COLO829 (cell line): ENCODE data around the gene SHANK3.
"Not testable (repeated sequence)": the region's sequence is repeated elsewhere in the genome, so short reads cannot be mapped to it uniquely, and the experiment has no call there.

Source experiments
- DNase-seq: peaks from one replicate; pipeline ENCODE4 v3.0.0; 2012; ENCODE audit warnings: low spot score

Gene SHANK3

GRCh38 chr22:50672471-50673230 is at the start of gene SHANK3:
Gene SHANK3, plus strand, starts transcription at chr22:50672823.
- DNase-seq = no peak

- DNase-seq = no peak
Measured at GRCh38 chr22:50624347-50625130, 48.1 kb upstream of the SHANK3 start.

DNA sequence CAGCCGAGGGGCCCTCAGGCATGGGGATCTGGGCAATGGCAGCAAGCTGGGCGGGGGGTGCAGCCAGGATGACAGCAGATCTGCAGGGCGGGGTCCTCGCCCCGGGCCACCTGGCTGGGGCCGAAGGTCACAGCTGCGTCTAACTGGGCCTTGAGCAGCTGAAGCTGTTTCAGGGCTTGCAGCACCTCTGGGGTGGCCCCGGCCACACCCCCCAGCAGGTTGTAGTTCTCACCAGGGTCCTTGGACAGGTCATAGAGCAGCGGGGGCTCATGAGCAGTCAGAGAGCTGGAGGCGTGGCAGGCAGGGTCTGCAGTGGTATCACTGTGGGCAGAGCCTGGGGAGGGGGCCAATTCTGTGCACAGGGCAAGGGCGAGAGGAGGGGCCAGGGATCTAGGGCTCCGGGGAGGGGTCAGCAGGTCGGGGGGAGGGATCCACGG is 47.5 kb upstream of the SHANK3 start:
- no peak for DNase-seq

GRCh38 chr22:50625568-50626313 is 46.9 kb upstream of the SHANK3 start:
- no peak for DNase-seq

DNA sequence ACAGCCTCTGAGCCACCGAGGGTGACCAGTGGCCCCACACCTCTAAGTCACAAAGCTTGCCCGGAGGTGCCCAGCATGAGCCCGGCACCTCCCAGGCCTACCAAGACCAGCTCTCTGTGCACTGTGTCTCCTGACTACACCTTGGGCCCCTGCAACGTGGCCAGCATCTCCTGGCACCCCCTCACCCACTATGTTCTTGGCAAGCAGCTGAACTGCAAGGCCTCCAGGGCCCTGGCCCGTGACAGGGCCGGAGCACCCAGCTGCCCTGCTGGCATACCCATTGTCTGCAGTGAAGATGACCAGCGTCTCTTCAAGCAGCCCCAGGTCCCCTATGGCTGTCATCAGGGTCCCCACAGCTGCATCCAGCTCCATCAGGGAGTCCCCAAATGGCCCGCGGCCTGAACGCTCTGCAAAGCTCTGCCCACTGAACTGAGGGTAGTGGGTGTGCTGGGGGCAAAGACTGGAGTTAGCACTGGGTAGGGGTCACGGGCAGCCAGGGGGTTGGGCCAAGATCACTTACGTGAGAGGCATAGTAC is 46.2 kb upstream of the SHANK3 start:
- no peak for DNase-seq

- no peak for DNase-seq
Measured at GRCh38 chr22:50626850-50627641, 45.6 kb upstream of the SHANK3 start.

GRCh38 chr22:50627642-50628542 is 44.7 kb upstream of the SHANK3 start, which contains the start of gene ARSA:
Gene ARSA, minus strand, starts transcription at chr22:50628152. Its CDS starts 373 bp downstream, at chr22:50627779.
- DNase-seq = peak; percentile 82

- DNase-seq = no peak
Measured at GRCh38 chr22:50628543-50629134, 44.0 kb upstream of the SHANK3 start.

- DNase-seq = no peak
Measured at GRCh38 chr22:50630376-50630775, 42.2 kb upstream of the SHANK3 start.

GRCh38 chr22:50633086-50633485 is 39.5 kb upstream of the SHANK3 start:
- DNase-seq = no peak

DNA sequence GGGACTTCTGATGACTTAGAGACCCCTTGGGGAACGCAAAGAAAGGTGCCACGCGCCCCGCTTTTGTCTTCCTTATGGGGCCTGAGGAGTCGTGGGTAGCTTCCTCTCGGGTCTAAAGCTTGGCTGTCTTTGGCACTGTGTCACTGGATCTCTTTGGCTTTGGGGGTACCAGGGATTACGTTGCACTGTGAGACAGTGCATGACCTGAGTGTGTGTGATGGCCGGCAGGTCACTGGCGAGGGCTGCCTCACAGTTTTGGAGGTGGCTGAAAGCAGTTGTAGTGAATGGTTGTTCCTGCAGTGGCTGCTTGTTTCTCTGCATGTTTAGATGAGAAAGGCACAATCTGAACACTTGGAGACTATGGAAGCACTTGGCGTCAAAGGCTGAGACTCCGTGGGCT is 38.9 kb upstream of the SHANK3 start:
- no peak for DNase-seq

DNA sequence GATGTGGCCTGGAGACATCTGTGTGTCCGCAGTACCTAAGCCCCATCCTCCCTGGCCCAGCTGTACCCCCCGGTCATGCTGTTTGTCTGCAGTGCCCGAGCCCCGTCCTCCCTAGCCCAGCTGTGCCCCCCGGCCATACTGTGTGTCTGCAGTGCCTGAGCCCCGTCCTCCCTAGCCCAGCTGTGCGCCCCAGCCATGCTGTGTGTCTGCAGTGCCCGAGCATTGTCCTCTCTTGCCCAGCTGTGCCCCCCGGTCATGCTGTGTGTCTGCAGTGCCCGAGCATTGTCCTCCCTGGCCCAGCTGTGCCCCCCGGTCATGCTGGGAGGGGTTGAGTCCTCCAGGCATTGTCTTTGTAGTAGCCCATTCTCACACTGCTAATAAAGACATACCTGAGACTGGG is 37.0 kb upstream of the SHANK3 start:
- DNase-seq = no peak

- not testable (repeated sequence) for DNase-seq
Measured at GRCh38 chr22:50640296-50640695, 32.3 kb upstream of the SHANK3 start.

- DNase-seq = no peak
Measured at GRCh38 chr22:50640857-50641647, 31.6 kb upstream of the SHANK3 start.

DNA sequence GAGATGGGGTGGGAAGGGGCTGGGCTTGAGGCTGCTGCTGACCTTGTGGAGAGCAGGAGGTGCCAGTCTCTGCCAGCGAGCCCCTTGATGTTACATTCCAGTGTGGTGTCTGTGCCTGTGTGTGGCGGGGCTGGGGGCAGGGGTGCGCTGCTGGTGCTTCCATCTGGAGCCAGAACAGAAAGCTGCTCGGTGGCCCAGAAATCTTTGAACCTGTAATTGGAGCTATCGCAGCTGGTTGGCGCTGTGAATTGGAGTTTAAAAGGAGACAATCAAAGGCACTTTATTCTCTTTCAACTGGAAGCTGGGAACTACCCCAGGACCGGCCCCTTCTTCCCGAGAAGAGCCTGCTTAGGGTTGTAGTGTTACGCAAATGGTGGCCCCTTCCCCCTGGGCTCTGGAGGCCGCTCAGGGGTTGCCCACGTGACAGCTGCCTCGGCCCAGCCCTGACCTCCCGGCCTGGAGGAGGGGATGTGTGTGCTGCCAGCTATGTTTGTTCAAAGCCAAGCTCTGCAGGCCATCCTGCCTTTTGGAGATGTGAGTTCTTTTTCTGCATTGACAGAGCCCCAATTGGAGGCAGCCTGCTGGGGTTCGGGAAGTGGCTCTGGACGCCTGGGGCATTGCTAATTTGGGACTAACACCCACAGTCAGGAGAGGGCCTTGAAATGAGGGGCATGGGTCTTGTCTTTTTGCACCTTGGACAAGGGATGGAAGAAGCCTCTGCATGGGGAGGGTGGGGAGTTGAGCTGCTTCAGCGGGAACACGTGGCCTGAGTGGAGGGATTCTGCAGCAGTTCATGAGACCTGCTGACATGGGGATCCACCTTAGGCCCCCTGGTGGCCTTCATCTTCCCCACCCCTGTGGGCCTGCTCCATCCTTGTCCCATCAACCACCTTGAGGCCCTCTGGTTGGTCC is 30.7 kb upstream of the SHANK3 start:
- no peak for DNase-seq

DNA sequence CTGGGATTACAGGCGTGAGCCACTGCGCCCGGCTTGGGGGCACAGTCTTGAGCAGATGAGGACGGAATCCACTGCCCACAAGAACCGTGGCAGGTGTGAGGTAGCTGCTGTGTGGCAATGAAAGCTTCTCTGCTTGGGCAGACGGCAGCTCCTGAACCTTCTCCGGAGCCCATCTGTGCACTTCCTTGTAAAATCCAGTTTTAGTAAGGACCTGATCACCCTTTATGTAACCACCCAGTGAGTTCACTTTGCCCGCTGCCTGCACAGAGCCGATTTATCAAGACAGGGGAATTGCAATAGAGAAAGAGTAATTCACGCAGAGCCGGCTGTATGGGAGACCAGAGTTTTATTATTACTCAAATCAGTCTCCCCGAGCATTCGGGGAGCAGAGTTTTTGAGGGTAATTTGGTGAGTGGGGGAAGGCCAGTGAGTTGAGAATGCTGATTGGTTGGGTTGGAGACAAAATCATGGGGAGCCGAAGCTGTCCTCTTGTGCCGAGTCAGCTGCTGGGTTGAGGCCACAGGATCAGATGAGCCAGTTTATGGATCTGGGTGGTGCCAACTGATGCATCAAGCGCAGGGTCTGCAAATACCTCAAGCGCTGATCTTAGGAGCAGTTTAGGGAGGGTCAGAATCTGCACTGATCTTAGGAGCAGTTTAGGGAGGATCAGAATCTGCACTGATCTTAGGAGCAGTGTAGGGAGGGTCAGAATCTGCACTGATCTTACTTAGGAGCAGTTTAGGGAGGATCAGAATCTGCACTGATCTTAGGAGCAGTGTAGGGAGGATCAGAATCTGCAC is 29.4 kb upstream of the SHANK3 start:
- not testable (repeated sequence) for DNase-seq

DNA sequence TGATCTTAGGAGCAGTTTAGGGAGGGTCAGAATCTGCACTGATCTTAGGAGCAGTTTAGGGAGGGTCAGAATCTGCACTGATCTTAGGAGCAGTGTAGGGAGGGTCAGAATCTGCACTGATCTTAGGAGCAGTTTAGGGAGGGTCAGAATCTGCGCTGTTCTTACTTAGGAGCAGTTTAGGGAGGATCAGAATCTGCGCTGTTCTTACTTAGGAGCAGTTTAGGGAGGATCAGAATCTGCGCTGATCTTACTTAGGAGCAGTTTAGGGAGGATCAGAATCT is 28.9 kb upstream of the SHANK3 start:
- DNase-seq = not testable (repeated sequence)
